Hepatocyte (in vitro differentiated cells): ENCODE data around the gene VWA8.

Experiments
- CTCF ChIP-seq: fragments of 200-600 bp; sonication (generic); IDR thresholded peaks from 2 replicates; pipeline ENCODE4 v1.5.1; 2016; ENCODE audit warnings: antibody characterized with exemption, mild to moderate bottlenecking; ENCODE audit not compliant: poor library complexity
- EZH2 ChIP-seq: fragments of 200-600 bp; sonication (generic); IDR thresholded peaks from 2 replicates; pipeline ENCODE4 v1.6.1; 2016; ENCODE audit warnings: antibody characterized with exemption, mild to moderate bottlenecking, borderline replicate concordance
- EZH2phosphoT487 ChIP-seq: fragments of 200-600 bp; sonication (generic); IDR thresholded peaks from one replicate; pipeline ENCODE4 v1.6.1; 2018; ENCODE audit warnings: antibody characterized with exemption, mild to moderate bottlenecking, low read depth, moderate library complexity; ENCODE audit not compliant: unreplicated experiment, severe bottlenecking

DNA sequence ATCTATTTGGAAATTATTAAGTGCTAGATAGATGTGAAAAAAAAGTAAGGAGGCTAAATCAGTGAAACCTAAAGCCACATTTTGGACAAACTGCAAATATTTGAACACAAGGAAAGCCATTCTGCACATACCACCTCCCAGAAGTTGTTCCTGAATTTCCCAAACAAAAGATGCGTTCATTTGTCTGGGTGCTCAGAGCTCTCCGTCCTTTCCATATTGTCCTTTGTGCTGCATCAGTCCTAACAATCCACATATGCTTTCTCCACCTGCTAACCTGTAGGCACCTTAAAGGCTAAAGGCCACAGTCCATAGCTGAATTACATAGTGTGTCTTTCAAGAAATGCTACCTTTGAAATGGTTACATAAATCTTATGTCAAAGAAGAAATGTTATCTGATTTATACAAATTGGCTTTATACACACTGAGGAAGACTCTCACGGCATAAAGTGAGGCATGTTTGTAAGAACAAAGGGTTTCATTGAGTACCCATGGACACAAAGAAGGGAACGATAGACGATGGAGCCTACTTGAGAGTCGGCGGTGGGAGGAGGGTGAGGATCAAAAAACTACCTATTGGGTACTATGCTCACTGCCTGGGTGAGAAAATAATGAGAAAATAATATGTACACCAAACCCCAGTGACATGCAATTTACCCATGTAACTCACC is 321.5 kb downstream of the VWA8 start:
- TF ChIP-seq EZH2: no peak
- no peak for TF ChIP-seq CTCF
- TF ChIP-seq EZH2phosphoT487: no peak
